Heart left ventricle (tissue), 13 donors: ENCODE results near the gene RAB33B.

Experiments
- CTCF ChIP-seq, 12 donors: fragments of 200-600 bp; sonication (generic) in 4 of 12; IDR thresholded peaks; one replicate each; pipeline versions ENCODE4 v1.5.0 to v1.8.0; 2018 to 2022; ENCODE audit warnings: antibody characterized with exemption in 12 of 12, mild to moderate bottlenecking in 5 of 12
- POLR2A ChIP-seq, 2 donors: fragments of 450-650 bp; IDR thresholded peaks; one replicate each; pipeline ENCODE4 v1.6.1; 2017; ENCODE audit warnings: antibody characterized with exemption in 2 of 2, mild to moderate bottlenecking in 2 of 2, moderate library complexity in 2 of 2
- donor health status: ischemic (EF 13 %, LVEDD 7.1; RV severe dilation, severe dysfunction).
- donor health status: DM: no; HTN: yes; CAD: no.
- donor health status: DM: no; HTN: no; CAD: no.
- donor health status: ischemic (EF 25% LVEDD 6.9; RV normal size, moderate dysfunction).
- donor health status: ischemic (EF 25% LVEDD 5.7; RV mildly dilated, moderate dysfunction).
- donor health status: ischemic (EF 35%, LVEDD 5.7; RV mildly dilated, moderate dysfunction).
- donor health status: nonischemic (EF 11% LVEDD 7.7; RV severe dilation, severe dysfunction).
- donor health status: DM: yes; HTN: yes; CAD: no.
- donor health status: PGD.
- donor health status: ischemic (EF 29% LVEDD 5.4; RV normal size, mild dysfunction).
- donor health status: nonischemic (EF 23%, LVEDD 6.1; RV moderate dilation, normal function).

DNA sequence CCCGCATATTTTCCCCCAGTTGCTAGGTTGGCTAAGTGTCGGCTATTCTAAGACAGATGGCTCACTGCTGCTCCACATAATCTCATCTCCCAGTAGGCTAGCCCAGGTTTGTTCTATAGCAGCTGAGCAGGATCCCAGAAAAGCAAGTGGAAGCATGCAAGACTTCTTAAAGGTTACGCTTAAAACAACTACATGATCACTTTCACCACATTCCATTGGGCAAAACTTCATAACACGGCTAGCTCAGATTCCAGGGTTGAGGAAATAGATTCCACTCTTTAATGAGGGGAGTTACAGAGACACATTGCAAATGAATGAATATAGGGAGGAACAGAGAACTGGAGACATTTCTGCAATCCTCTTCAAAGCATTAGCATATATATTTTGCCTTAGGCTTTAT is 12.9 kb upstream of the RAB33B start:
- no peak for TF ChIP-seq CTCF (IDR thresholded peaks at IDR 0.05)
- TF ChIP-seq POLR2A (IDR thresholded peaks at IDR 0.05), result no peak
